B cell (primary cell): ENCODE results near the gene RDH11. TPM values are rescaled to one million over a fixed set of nuclear protein-coding genes. Genes with fewer than 3 reads are reported as not detected.

Source experiments
- ATAC-seq: fragments of 200-7000 bp; cut with Tn5 transposase; one replicate; pipeline ENCODE4 v1.10.0; 2021; ENCODE audit warnings: low read depth, mild to moderate bottlenecking, moderate number of reproducible peaks, moderate library complexity
- CTCF ChIA-PET: fragments of 350-600 bp; sonication (Branson Sonifier 250); formaldehyde crosslinking; loops from one replicate; lab custom pipeline; 2021; ENCODE audit warnings: antibody characterized with exemption, inconsistent platforms; lab: Charles Lee
- POLR2A ChIA-PET: fragments of 350-600 bp; sonication (Branson Sonifier 250); formaldehyde crosslinking; loops from one replicate; lab custom pipeline; 2021; ENCODE audit warnings: antibody characterized with exemption; lab: Charles Lee
- DNase-seq: peaks from one replicate; pipeline ENCODE4 v3.0.0; 2013
- H2AFZ ChIP-seq: 2 replicates; pipeline ENCODE4 v1.6.1; 2012; ENCODE audit warnings: mild to moderate bottlenecking, low read depth, low read length; ENCODE audit not compliant: insufficient read depth, poor library complexity, severe bottlenecking
- H3K27ac ChIP-seq, 2 donors: 1 replicate in 1 of 2; 2 replicates in 1 of 2; pipeline ENCODE4 v1.5.1; 2012 to 2013; ENCODE audit warnings: low read length in 2 of 2, mild to moderate bottlenecking in 2 of 2, moderate library complexity in 1 of 2
- H3K27me3 ChIP-seq, 4 experiments: fragments of 200-600 bp in 1 of 4; sonication (generic) in 1 of 4; replicated peaks in 1 of 4; 1 replicate in 2 of 4; 2 replicates in 2 of 4; pipeline versions ENCODE4 v1.6.1 to v1.7.0; 2013 to 2016; ENCODE audit warnings: low read length in 3 of 4, mild to moderate bottlenecking in 2 of 4, mixed read lengths in 1 of 4, moderate library complexity in 1 of 4; ENCODE audit not compliant: insufficient read depth in 4 of 4, control insufficient read depth in 3 of 4; ENCODE audit errors: control extremely low read depth in 1 of 4
- H3K36me3 ChIP-seq, 2 experiments: replicated peaks in 1 of 2; 1 replicate in 1 of 2; 2 replicates in 1 of 2; pipeline versions ENCODE4 v1.6.1 to v1.7.1; 2013; ENCODE audit warnings: low read length in 1 of 2; ENCODE audit not compliant: insufficient read depth in 2 of 2, control insufficient read depth in 1 of 2; ENCODE audit errors: control extremely low read depth in 1 of 2, extremely low read depth in 1 of 2
- H3K4me1 ChIP-seq, 2 donors: fragments of 200-600 bp in 1 of 2; sonication (generic) in 1 of 2; 1 replicate in 1 of 2; 2 replicates in 1 of 2; pipeline versions ENCODE4 v1.5.1 to v1.6.1; 2013 to 2017; ENCODE audit warnings: low read length in 2 of 2; ENCODE audit not compliant: control insufficient read depth in 2 of 2, insufficient read depth in 2 of 2
- H3K4me2 ChIP-seq: replicated peaks from 2 replicates; pipeline ENCODE3; 2012; ENCODE audit warnings: mild to moderate bottlenecking, low read depth, low read length; ENCODE audit not compliant: poor library complexity, severe bottlenecking
- H3K4me3 ChIP-seq, 5 experiments: fragments of 200-600 bp in 1 of 5; sonication (generic) in 1 of 5; 1 replicate in 3 of 5; 2 replicates in 2 of 5; pipeline versions ENCODE4 v1.5.1 to v1.7.0; 2011 to 2016; ENCODE audit warnings: low read length in 4 of 5, mild to moderate bottlenecking in 4 of 5, low read depth in 2 of 5, control low read depth in 1 of 5, moderate library complexity in 1 of 5; ENCODE audit not compliant: insufficient read depth in 1 of 5; ENCODE audit errors: control extremely low read depth in 1 of 5, extremely low read depth in 1 of 5
- H3K79me2 ChIP-seq: fragments of 200-600 bp; sonication (generic); one replicate; pipeline ENCODE4 v1.6.0; 2016; ENCODE audit warnings: low read length; ENCODE audit not compliant: control insufficient read depth, insufficient read depth
- H3K9ac ChIP-seq: fragments of 200-600 bp; sonication (generic); 2 replicates; pipeline ENCODE4 v1.6.1; 2017; ENCODE audit warnings: mild to moderate bottlenecking, low read length, moderate library complexity
- H3K9me3 ChIP-seq, 3 donors: one replicate each; pipeline versions ENCODE4 v1.6.1 to v1.7.1; 2013; ENCODE audit warnings: low read length in 2 of 3; ENCODE audit not compliant: control insufficient read depth in 2 of 3, insufficient read depth in 1 of 3; ENCODE audit errors: control extremely low read depth in 1 of 3
- H4K20me1 ChIP-seq: 2 replicates; pipeline ENCODE4 v1.6.0; 2012; ENCODE audit warnings: mild to moderate bottlenecking, low read length; ENCODE audit not compliant: insufficient read depth, control insufficient read depth, poor library complexity, severe bottlenecking
- H3K27ac Mint-ChIP-seq: one replicate; pipeline ENCODE4 v1.8.0; 2021; ENCODE audit warnings: mixed read lengths
- H3K27me3 Mint-ChIP-seq: one replicate; pipeline ENCODE4 v1.8.0; 2021; ENCODE audit warnings: mixed read lengths
- H3K4me1 Mint-ChIP-seq: one replicate; pipeline ENCODE4 v1.8.0; 2021; ENCODE audit warnings: mixed read lengths
- H3K4me3 Mint-ChIP-seq: one replicate; pipeline ENCODE4 v1.8.0; 2021; ENCODE audit warnings: mixed read lengths
- H3K9me3 Mint-ChIP-seq: one replicate; pipeline ENCODE4 v1.8.0; 2022; ENCODE audit warnings: mixed read lengths; ENCODE audit not compliant: insufficient read depth
- EZH2 ChIP-seq: IDR thresholded peaks from 2 replicates; pipeline ENCODE4 v1.6.1; 2012; ENCODE audit warnings: borderline replicate concordance, low read depth, mild to moderate bottlenecking, moderate library complexity, low read length; ENCODE audit not compliant: insufficient read depth, poor library complexity, severe bottlenecking
- WGBS: methylation state at CpG from one replicate; pipeline ENCODE4 v1.1.5; 2013; ENCODE audit warnings: missing lambda C conversion rate; ENCODE audit not compliant: insufficient coverage; 5-methylcytosine and 5-hydroxymethylcytosine counted together
- intact Hi-C: fragments of 100-400 bp; cut with micrococcal nuclease; formaldehyde crosslinking; loops from one replicate; pipeline ENCODE4 v1.10.0; 2022
- polyA plus RNA-seq: library from polyadenylated mRNA; depleted of rRNA; stranded (reverse); fragments of >200 nt; gene quantifications from 2 replicates; pipeline ENCODE4 v1.2.3, GENCODE V29; 2012
- total RNA-seq, 2 donors: library from RNA; stranded (reverse); fragments of 120-200 nt in 1 of 2; gene quantifications; 1 replicate in 1 of 2; 2 replicates in 1 of 2; pipeline versions ENCODE4 v1.2.3 to v1.2.4, GENCODE V29; 2013 to 2022
- TF ChIP-seq, protein P1 (sequence below): fragments of 200-600 bp; IDR thresholded peaks from one replicate; pipeline ENCODE4 v1.8.0; 2022; ENCODE audit warnings: antibody characterized with exemption, mild to moderate bottlenecking

RDH11 gene
- total and polyA plus RNA-seq, 2 donors (not counting 1 experiment from before 2014, with no cell fraction given), result 32.8 to 35.2 TPM

DNA sequence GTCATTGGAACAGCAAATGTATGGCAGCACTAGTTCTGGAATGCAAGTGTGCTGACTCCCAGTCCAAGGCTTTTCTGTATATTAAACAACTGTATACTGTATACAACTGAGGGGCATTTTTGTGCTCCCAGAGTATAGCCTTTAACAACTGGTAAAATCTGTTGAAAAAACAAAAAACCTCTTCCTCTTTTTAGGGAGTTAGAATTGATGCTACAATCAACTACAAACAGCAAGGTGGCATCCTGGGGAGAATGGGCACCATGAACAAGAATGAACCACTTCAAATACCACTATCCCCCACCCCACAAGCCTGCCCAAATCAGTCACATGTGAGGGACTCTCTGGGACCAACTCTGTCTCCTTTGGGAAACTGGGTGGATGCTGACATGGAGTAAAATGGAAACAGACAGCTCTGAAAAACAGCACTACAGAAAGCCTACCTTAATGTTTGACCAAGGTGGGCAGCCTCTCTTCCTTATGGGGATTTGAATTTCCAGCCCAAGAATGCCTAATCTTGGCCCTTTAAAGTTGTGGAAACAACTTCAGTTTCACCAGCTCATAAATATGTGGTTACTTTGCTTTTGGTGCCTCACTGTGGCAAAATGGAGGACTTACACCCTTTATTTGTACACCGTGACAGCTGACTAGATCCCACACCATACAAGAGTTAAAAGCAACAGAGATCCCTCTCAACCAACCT, 28.7 kb downstream of the RDH11 start:
- peak overlapping the region; percentile 43 for H3K9ac ChIP-seq
- H3K36me3 ChIP-seq, result peaks cover 0 to 4% of the 10 kb centered on the region in 2 experiments
- H3K27me3 Mint-ChIP-seq, result no peaks in the 10 kb centered on the region
- intact Hi-C loops, result loop anchor here (1.0 to 2.0 kb wide), 5 partner anchors 38 to 240 kb away; partner anchors contain the start of gene ARG2
- H2AFZ ChIP-seq, result peak overlapping the region; percentile 53
- H3K4me2 ChIP-seq, result peak overlapping the region; percentile 53
- ChIA-PET POLR2A (interaction anchor here (0.6 kb wide), 1 partner anchor 110 kb away, joined by 3 read pairs; no protein-coding TSS in a partner anchor), CTCF (interaction anchor here (0.7 to 10.6 kb wide), 26 partner anchors 12 to 247 kb away, joined by 3 to 243 read pairs (median 4); partner anchors contain the start of genes ARG2, PIGH and RDH11)
- no peaks in the 10 kb centered on the region for H3K27me3 ChIP-seq
- H3K9me3 Mint-ChIP-seq, result no peaks in the 10 kb centered on the region
- ATAC-seq (peak; percentile 75), DNase-seq (peak; percentile 74)
- H3K4me1 ChIP-seq, result peaks cover 22 to 23% of the 10 kb centered on the region in 2 donors
- peaks cover 68% of the 10 kb centered on the region for H4K20me1 ChIP-seq
- H3K27ac ChIP-seq, result peak overlapping the region; percentile 45 to 74
- no peak for TF ChIP-seq EZH2
- TF ChIP-seq, protein P1, sequence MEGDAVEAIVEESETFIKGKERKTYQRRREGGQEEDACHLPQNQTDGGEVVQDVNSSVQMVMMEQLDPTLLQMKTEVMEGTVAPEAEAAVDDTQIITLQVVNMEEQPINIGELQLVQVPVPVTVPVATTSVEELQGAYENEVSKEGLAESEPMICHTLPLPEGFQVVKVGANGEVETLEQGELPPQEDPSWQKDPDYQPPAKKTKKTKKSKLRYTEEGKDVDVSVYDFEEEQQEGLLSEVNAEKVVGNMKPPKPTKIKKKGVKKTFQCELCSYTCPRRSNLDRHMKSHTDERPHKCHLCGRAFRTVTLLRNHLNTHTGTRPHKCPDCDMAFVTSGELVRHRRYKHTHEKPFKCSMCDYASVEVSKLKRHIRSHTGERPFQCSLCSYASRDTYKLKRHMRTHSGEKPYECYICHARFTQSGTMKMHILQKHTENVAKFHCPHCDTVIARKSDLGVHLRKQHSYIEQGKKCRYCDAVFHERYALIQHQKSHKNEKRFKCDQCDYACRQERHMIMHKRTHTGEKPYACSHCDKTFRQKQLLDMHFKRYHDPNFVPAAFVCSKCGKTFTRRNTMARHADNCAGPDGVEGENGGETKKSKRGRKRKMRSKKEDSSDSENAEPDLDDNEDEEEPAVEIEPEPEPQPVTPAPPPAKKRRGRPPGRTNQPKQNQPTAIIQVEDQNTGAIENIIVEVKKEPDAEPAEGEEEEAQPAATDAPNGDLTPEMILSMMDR, result peak; percentile 80
- no CpG with 5 or more reads among the region's 1 CpG for WGBS
- no peak overlapping the region for H3K4me3 ChIP-seq
- peaks cover 51% of the 10 kb centered on the region for H3K4me1 Mint-ChIP-seq
- H3K27ac Mint-ChIP-seq, result peak overlapping the region; percentile 78
- H3K9me3 ChIP-seq, result no peaks in the 10 kb centered on the region
- peak overlapping the region; percentile 60 for H3K4me3 Mint-ChIP-seq
- H3K79me2 ChIP-seq, result peaks cover 88% of the 10 kb centered on the region

GRCh38 chr14:67665868-67666267, 29.7 kb downstream of the RDH11 start:
- TF ChIP-seq, protein P1, result no peak
- no peak for TF ChIP-seq EZH2
- Histone ChIP-seq H3K4me2 (no peak overlapping the region), H3K36me3 (peaks cover 3 to 5% of the 10 kb centered on the region in 2 experiments), H3K79me2 (peaks cover 87% of the 10 kb centered on the region), H3K4me1 (peaks cover 22 to 23% of the 10 kb centered on the region in 2 donors), H4K20me1 (peaks cover 62% of the 10 kb centered on the region), H3K27me3 (no peaks in the 10 kb centered on the region), H3K4me3 (no peak overlapping the region), H3K9me3 (no peaks in the 10 kb centered on the region), H2AFZ (no peak overlapping the region), H3K9ac (no peak overlapping the region), H3K27ac (peak overlapping the region in 1 of 2 donors; percentile 74)
- H3K4me3 Mint-ChIP-seq, result no peak overlapping the region
- POLR2A ChIA-PET, result no interaction called here
- ATAC-seq (no peak), DNase-seq (no peak)
- H3K4me1 Mint-ChIP-seq, result peaks cover 46% of the 10 kb centered on the region
- intact Hi-C loops, result loop anchor here (2.0 kb wide), 2 partner anchors 39 to 47 kb away; partner anchors contain the start of gene ARG2
- H3K27ac Mint-ChIP-seq, result peak overlapping the region; percentile 78
- no peaks in the 10 kb centered on the region for H3K9me3 Mint-ChIP-seq
- CTCF ChIA-PET, result interaction anchor here (0.7 to 10.6 kb wide), 10 partner anchors 27 to 238 kb away, joined by 3 to 243 read pairs (median 4); partner anchors contain the start of genes ARG2, PIGH and RDH12
- H3K27me3 Mint-ChIP-seq, result no peaks in the 10 kb centered on the region
- no CpG with 5 or more reads among the region's 2 CpGs for WGBS
